Measurements from ENCODE around the gene CNOT6. TPM values are rescaled to one million over a fixed set of nuclear protein-coding genes. Genes with fewer than 3 reads are reported as not detected.

Gene CNOT6
- total RNA-seq, 1 donor from 2014 or later = 49.7 TPM

DNA sequence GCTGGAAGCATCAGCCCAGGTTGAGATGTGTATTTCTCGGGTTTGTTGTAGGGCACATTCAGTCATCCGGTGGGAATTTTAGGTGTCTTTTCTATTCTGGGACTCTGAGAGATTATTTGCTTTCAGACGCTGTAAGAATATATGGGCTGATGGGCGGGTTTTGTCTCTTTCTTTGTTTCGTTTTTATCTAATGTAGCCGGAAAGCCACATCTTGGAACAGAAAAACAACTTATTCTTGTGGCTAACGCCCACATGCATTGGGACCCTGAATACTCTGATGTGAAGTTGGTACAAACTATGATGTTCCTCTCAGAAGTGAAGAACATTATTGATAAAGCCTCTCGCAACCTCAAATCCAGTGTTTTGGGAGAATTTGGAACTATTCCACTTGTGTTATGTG is 74.7 kb downstream of the CNOT6 start:
- H3K4me1 Mint-ChIP-seq (ENCODE audit: low read depth) = peaks cover 11% of the 10 kb centered on the region
- H3K36me3 Mint-ChIP-seq (ENCODE audit: low read depth) = peaks cover 36% of the 10 kb centered on the region
- DNase-seq (ENCODE audit: low spot score) = no peak
- no peak overlapping the region for H3K4me3 Mint-ChIP-seq
- no peaks in the 10 kb centered on the region for H3K27me3 Mint-ChIP-seq (ENCODE audit: insufficient read depth)
- no peaks in the 10 kb centered on the region for H3K9me3 Mint-ChIP-seq
- no peak overlapping the region for H3K27ac Mint-ChIP-seq
- intact Hi-C loops (cut with micrococcal nuclease) = loop anchor here (10.0 kb wide), 1 partner anchor 74 kb away; the partner anchor contains the start of gene CNOT6

DNA sequence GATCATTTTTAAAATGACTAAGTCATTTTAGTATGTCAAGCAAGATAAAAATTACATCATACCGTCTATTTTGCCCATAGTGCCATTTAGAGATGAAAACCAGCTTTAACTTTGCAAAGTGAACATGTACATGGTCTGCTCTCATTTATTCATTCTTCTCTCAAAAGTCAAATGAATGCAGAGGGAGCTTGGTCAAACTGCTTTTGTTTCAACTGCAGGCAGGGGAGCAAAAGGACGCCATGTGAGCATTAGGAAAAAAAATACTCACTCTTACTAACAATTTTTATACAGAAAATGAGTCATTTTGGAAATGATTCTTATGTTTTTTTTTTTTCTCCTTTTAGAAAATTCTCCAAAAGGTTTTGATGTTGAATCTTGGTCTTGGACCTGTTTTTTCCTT is 81.4 kb downstream of the CNOT6 start:
- no peak for DNase-seq (ENCODE audit: low spot score)
- Mint-ChIP-seq H3K4me3 (no peak overlapping the region), H3K27ac (peak overlapping the region; percentile 72), H3K9me3 (no peaks in the 10 kb centered on the region), H3K27me3 (ENCODE audit: insufficient read depth) (no peaks in the 10 kb centered on the region), H3K4me1 (ENCODE audit: low read depth) (peaks cover 6% of the 10 kb centered on the region), H3K36me3 (ENCODE audit: low read depth) (peaks cover 28% of the 10 kb centered on the region)
- intact Hi-C loops (cut with micrococcal nuclease) = no loop called here

DNA sequence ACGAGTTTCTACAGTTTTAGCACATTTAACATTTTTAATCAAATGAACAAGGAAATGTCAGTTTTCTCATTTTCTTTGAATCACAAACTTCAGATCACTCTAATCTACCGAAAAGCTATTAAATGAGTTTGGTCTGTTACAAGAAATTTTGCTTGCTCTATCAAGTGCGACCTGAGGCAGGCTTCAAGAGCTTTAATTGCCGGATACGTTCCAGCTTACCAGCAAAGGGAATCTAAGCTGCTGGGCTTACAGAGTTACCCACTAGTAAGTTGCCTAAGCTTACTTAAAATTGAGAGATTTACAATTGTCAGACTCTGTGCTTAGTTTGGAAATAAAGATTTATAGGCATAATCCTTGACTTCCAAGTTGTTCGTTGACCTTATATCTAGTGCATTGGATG is 86.5 kb downstream of the CNOT6 start:
- Mint-ChIP-seq H3K4me1 (ENCODE audit: low read depth) (no peaks in the 10 kb centered on the region), H3K9me3 (no peaks in the 10 kb centered on the region), H3K27ac (no peak overlapping the region), H3K4me3 (no peak overlapping the region), H3K36me3 (ENCODE audit: low read depth) (peaks cover 18% of the 10 kb centered on the region), H3K27me3 (ENCODE audit: insufficient read depth) (peaks cover 6% of the 10 kb centered on the region)
- no peak for DNase-seq (ENCODE audit: low spot score)
- intact Hi-C loops (cut with micrococcal nuclease) = no loop called here

DNA sequence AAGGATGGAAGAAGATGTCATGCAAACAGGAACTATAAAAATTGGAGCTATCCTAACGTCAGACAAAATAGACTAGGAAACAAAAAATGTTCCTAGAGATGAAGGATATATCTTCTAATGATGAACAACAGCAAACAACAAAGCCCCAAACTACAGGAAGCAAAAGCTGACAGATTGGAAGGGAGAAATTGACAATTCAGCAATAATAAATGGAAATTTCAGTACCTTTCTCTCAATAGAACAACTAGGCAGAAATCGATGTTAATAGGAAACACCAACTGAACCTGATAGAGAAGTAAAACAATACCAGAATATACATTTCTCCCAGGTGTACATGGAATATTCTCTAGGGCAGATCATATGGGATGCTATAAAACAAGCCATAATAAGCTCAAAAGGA is 89.6 kb downstream of the CNOT6 start:
- no peaks in the 10 kb centered on the region for H3K9me3 Mint-ChIP-seq

DNA sequence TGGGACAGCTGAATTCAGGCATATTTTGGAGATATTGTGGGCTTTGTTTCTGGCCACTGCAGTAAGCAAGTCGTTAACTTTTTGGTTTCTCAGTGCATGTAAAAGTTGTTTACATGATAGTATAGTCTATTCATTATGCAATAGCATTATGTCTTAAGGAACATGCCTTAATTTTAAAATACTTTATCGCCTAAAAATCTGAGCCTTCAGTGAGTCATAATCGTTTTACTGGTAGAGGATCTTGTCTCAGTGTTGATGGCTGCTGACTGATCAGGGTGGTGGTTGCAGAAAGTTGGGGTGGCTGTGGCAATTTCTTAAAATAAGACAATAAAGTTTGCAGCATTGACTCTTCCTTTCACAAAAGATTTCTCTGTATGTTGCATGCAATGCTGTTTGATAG is 92.0 kb downstream of the CNOT6 start:
- Mint-ChIP-seq H3K4me3 (no peak overlapping the region), H3K36me3 (ENCODE audit: low read depth) (no peaks in the 10 kb centered on the region), H3K4me1 (ENCODE audit: low read depth) (no peaks in the 10 kb centered on the region), H3K27me3 (ENCODE audit: insufficient read depth) (peaks cover 22% of the 10 kb centered on the region), H3K27ac (no peak overlapping the region), H3K9me3 (no peaks in the 10 kb centered on the region)
- intact Hi-C loops (cut with micrococcal nuclease) = no loop called here
- DNase-seq (ENCODE audit: low spot score) = no peak

More for the DNA sequence above, 89.6 kb downstream of the CNOT6 start:
- Mint-ChIP-seq H3K4me3 (no peak overlapping the region), H3K4me1 (ENCODE audit: low read depth) (no peaks in the 10 kb centered on the region), H3K27ac (no peak overlapping the region), H3K27me3 (ENCODE audit: insufficient read depth) (peaks cover 10% of the 10 kb centered on the region), H3K36me3 (ENCODE audit: low read depth) (no peaks in the 10 kb centered on the region)
- DNase-seq (ENCODE audit: low spot score) = no peak
- intact Hi-C loops (cut with micrococcal nuclease) = no loop called here

DNA sequence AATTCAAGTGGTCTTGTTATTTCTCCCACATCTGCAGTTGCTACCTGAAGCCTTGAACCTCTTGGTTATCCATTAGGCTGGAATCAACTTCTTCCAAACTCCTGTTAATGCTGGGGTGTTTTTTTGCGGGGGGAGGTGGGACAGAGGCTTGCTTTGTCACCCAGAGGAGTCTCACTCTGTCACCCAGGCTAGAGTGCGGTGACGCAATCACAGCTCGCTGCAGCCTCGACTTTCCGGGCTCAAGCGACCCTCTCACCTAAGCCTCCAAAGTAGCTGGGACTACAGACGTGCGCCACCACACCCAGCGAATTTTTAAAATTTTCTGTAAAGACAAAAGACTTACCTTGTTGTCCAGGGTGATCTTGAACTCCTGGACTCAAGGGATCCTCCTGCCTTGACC is 92.7 kb downstream of the CNOT6 start:
- no peaks in the 10 kb centered on the region for H3K36me3 Mint-ChIP-seq (ENCODE audit: low read depth)
- DNase-seq (ENCODE audit: low spot score) = no peak
- intact Hi-C loops (cut with micrococcal nuclease) = no loop called here
- no peak overlapping the region for H3K27ac Mint-ChIP-seq
- H3K4me3 Mint-ChIP-seq = no peak overlapping the region
- H3K27me3 Mint-ChIP-seq (ENCODE audit: insufficient read depth) = peaks cover 22% of the 10 kb centered on the region
- H3K4me1 Mint-ChIP-seq (ENCODE audit: low read depth) = no peaks in the 10 kb centered on the region
- no peaks in the 10 kb centered on the region for H3K9me3 Mint-ChIP-seq

DNA sequence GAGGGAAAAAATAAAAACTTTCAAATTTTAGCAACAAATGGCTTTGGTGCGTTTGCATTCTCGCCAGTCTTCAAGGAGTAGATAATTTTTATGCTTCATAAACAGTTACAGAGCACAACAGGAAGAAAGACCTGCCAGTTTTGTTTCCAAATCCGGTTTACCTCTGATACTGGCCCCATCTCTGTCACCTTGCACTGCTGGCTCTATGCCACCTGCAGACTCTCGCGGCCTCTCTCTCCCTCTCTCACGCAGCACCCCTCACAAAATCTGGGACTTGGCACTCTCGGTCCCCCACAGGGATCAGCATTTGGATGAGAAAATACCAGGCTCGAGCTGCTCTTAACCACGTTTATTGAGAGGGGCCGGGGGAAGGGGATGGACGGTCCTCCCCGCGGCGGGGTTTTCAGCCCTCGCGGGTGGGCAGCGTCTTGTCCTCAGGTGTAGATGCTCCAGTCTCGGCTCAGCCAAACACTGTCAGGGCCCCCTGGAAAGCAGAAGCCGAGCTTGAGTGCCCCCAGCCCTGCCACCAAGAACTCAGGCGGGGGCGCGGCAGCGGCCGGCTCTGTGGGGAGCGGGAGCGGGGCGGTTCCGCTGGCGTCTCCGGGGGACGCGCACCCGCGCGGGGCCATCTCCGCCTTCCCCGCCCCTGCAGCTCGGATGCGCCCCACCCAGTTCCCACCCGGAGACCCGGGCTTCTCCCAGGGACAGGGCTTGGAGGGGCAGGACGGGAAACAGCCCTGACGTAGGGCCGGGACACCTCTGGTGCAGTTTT is 95.8 kb downstream of the CNOT6 start:
- intact Hi-C loops (cut with micrococcal nuclease) = no loop called here
- Mint-ChIP-seq H3K4me3 (no peak overlapping the region), H3K27me3 (ENCODE audit: insufficient read depth) (peaks cover 27% of the 10 kb centered on the region), H3K27ac (no peak overlapping the region), H3K9me3 (no peaks in the 10 kb centered on the region), H3K4me1 (ENCODE audit: low read depth) (no peaks in the 10 kb centered on the region), H3K36me3 (ENCODE audit: low read depth) (peaks cover 2% of the 10 kb centered on the region)
- no peak for DNase-seq (ENCODE audit: low spot score)

DNA sequence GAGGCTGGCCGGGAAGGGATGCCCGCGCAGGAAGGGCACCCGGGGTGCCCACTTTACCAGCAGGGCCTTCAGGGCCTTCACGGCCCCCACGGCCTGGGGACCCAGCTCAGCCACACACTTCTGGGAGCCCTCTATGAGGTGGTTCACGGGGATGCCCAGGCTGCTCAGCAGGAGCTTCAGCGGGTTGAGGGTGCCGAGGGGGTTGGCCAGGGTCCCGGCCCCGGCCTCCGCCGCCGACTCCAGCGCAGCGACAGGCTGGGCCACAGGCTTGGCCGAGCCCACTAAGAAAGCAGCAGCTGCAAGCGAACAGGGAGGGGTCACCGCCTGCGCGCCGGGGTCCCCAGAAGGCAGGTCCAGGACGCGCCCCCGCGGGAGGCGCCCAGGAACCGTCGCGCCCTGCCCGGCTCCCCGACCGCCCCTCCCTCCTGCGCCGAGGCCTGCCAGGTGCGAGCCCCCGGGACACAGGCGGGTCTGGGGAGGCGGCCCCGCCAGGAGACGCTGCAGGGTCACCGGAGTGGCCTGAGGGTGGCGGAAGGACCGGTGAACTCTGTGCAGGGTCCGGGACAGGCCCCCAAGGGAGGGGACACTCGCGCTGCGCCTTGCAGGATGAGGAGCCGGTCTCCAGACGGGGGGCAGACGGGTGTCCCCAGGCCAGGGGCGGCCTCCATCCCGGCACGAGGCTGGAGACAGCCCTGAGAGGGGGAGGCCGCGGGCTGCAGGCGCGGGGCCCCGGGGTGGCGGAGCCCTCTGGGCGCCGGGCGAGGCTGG is 96.5 kb downstream of the CNOT6 start:
- Mint-ChIP-seq H3K36me3 (ENCODE audit: low read depth) (peaks cover 2% of the 10 kb centered on the region), H3K4me1 (ENCODE audit: low read depth) (no peaks in the 10 kb centered on the region), H3K9me3 (no peaks in the 10 kb centered on the region), H3K27ac (no peak overlapping the region), H3K4me3 (no peak overlapping the region), H3K27me3 (ENCODE audit: insufficient read depth) (peaks cover 27% of the 10 kb centered on the region)
- intact Hi-C loops (cut with micrococcal nuclease) = no loop called here
- no peak for DNase-seq (ENCODE audit: low spot score)

DNA sequence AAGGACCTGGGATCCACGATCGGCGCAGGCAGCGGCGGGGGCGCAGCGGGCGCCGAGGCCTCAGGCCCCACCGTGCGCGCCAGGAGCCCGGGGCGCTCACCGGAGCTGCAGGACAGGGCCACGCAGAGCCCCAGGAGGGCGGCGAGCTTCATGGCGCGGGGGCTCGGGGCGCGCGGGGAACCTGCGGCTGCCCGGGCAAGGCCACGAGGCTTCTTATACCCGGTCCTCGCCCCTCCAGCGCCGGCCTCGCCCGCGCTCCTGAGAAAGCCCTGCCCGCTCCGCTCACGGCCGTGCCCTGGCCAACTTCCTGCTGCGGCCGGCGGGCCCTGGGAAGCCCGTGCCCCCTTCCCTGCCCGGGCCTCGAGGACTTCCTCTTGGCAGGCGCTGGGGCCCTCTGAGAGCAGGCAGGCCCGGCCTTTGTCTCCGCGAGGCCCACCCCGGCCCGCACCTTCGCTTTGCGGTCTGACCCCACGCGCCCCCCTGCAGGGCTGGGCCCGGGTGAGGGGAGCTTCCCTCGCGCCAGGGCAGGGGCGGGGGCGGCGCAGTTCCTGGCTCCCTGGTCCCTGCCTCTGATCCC is 97.2 kb downstream of the CNOT6 start, which contains the start of gene SCGB3A1:
Gene SCGB3A1 (minus strand): TSS at position 189 of the 577 bp plus-strand sequence. CDS start 37 bp downstream, at position 152.
- intact Hi-C loops (cut with micrococcal nuclease) = no loop called here
- Mint-ChIP-seq H3K36me3 (ENCODE audit: low read depth) (peaks cover 2% of the 10 kb centered on the region), H3K4me3 (no peak within 1 kb of the TSS), H3K27ac (no peak within 1 kb of the TSS), H3K4me1 (ENCODE audit: low read depth) (no peaks in the 10 kb centered on the region), H3K27me3 (ENCODE audit: insufficient read depth) (peaks cover 27% of the 10 kb centered on the region), H3K9me3 (no peaks in the 10 kb centered on the region)
- DNase-seq (ENCODE audit: low spot score) = no peak

DNA sequence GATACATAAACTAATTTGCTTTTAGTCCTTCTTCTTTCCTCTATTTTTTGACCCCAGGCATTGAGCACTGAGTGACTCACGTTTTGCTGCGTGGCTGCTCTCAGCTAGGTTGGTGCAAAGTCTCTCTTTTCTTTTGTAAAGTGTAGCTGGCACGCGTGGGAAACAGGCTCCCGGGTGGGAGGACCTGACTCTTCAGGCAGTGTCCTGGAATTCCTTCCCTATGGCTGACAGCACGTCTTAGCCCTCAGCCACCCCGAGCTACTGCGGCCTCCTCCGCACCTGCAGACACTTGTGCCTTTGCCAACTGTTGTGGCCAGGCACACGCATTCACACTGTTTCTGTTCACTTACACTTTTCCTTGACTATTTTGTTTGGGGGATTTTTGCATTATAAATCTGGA is 98.0 kb downstream of the CNOT6 start:
- Mint-ChIP-seq H3K27ac (no peak overlapping the region), H3K4me1 (ENCODE audit: low read depth) (no peaks in the 10 kb centered on the region), H3K4me3 (no peak overlapping the region), H3K9me3 (no peaks in the 10 kb centered on the region), H3K36me3 (ENCODE audit: low read depth) (peaks cover 2% of the 10 kb centered on the region), H3K27me3 (ENCODE audit: insufficient read depth) (peaks cover 27% of the 10 kb centered on the region)
- intact Hi-C loops (cut with micrococcal nuclease) = no loop called here
- no peak for DNase-seq (ENCODE audit: low spot score)

DNA sequence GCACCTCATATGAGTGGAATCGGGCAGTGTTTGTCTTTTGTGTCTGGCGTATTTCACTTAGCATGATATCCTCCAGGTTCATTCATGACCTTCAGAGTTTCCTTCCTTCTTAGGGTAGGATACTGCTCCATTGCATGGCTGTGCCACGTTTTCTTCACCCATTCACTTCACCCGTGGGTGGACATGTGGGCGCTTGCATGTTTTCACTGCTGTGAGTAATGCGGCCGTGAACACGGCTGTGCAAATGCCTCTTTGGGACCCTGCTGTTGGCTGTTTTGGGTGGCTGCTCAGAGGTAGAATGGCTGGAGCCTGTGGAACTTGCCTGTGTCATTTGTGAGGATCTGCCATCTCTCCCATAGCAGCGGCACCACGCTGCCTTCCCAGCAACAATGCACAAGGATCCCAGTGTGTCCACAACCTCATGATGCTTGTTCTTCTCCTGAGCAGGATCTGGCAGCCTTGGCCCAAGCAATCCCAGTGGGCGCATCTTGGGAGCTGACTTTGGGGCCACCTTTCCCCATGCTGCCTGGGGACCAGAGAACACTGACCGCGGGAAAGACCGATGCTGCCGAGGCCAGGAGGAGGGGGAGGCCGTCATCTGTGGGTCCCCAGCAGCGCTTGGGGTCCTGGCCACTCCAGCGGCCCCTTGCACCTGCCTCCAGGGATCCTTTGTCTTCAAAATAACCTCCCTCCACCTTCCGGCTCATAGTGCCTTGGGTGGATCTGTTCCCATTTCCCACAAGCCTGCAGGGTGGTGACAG is 99.4 kb downstream of the CNOT6 start:
- intact Hi-C loops (cut with micrococcal nuclease) = no loop called here
- H3K9me3 Mint-ChIP-seq = no peaks in the 10 kb centered on the region
- no peak overlapping the region for H3K27ac Mint-ChIP-seq
- H3K4me3 Mint-ChIP-seq = no peak overlapping the region
- no peak for DNase-seq (ENCODE audit: low spot score)
- H3K36me3 Mint-ChIP-seq (ENCODE audit: low read depth) = peaks cover 2% of the 10 kb centered on the region
- H3K4me1 Mint-ChIP-seq (ENCODE audit: low read depth) = no peaks in the 10 kb centered on the region
- H3K27me3 Mint-ChIP-seq (ENCODE audit: insufficient read depth) = peaks cover 24% of the 10 kb centered on the region

DNA sequence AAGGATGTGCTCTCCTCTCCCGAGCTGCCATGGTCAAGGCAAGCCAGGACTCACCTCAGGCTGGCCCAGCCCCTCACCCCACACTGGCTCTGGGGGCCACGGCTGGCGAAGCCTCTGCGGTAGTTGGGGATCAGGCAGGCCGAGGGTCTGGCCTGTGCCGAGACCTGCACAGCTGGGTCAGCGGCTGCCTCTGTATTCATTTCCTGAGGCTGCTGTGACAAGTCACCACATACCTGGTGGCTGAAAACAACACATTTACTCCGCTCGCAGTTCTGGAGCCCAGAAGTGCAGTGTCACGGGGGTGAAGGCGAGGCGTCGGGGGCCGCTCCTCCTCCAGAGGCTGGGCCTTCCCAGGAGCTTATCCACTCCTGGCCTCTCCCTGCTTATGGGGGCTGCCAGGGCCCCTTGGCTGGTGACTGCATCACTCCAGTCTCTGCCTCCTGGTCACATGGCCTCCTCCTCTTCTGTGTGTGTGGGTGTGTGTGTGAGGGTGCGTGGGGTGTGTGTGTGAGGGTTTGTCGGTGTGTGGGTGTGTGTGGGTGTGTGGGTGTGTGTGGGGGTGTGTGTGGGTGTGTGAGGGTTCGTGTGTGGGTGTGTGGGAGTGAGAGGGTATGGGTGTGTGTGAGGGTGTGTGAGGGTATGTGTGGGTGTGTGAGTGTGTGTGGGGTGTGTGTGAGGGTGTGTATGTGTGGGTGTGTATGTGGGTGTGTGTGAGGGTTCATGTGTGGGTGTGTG is 100.3 kb downstream of the CNOT6 start:
- Mint-ChIP-seq H3K9me3 (no peaks in the 10 kb centered on the region), H3K4me1 (ENCODE audit: low read depth) (no peaks in the 10 kb centered on the region), H3K27me3 (ENCODE audit: insufficient read depth) (peaks cover 16% of the 10 kb centered on the region), H3K36me3 (ENCODE audit: low read depth) (peaks cover 2% of the 10 kb centered on the region), H3K27ac (peak overlapping the region; percentile 42), H3K4me3 (no peak overlapping the region)
- DNase-seq (ENCODE audit: low spot score) = no peak
- intact Hi-C loops (cut with micrococcal nuclease) = no loop called here

Measured in activated T-helper 1 cell treated with anti-CD3 and anti-CD28 coated beads, Interleukin-12 subunit alpha, Interleukin-12 subunit beta, Interleukin-2, Interleukin-4 antibody, amounts not matched to agents 30 ng/mL and 10 ng/mL and 1 ng/mL, durations not matched to agents 14 hours and 24 hours and 36 hours (primary cell).